ENCODE measurements around the gene DMRT2.

DNA sequence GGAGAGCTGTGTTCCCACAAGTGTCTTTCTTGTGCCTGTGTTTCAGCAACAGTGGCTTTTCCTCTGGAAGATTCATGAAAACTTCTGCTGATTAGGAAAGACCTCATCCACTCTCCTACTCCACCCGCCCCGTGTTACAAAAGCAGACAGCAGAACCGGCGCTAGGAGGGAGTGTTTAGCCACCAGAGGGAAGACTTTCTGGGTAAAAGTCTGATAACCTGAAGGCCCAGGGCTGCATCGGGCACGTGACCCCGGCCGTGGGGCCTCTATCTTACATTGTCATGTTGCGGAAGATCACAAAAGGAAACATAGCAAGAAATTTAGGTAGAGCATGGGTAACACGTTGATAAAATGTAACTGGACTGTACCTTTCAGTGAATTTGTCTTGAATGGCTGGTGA lies 32.0 kb upstream of the DMRT2 start:
- TF ChIP-seq POLR2A (IDR thresholded peaks at IDR 0.05) = no peak
- TF ChIP-seq, protein P1, sequence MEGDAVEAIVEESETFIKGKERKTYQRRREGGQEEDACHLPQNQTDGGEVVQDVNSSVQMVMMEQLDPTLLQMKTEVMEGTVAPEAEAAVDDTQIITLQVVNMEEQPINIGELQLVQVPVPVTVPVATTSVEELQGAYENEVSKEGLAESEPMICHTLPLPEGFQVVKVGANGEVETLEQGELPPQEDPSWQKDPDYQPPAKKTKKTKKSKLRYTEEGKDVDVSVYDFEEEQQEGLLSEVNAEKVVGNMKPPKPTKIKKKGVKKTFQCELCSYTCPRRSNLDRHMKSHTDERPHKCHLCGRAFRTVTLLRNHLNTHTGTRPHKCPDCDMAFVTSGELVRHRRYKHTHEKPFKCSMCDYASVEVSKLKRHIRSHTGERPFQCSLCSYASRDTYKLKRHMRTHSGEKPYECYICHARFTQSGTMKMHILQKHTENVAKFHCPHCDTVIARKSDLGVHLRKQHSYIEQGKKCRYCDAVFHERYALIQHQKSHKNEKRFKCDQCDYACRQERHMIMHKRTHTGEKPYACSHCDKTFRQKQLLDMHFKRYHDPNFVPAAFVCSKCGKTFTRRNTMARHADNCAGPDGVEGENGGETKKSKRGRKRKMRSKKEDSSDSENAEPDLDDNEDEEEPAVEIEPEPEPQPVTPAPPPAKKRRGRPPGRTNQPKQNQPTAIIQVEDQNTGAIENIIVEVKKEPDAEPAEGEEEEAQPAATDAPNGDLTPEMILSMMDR (IDR thresholded peaks at IDR 0.05) = no peak
